ENCODE data around the gene ELAVL4.

ELAVL4 gene

GRCh38 chr1:50139339-50140181 lies 30.8 kb downstream of the ELAVL4 start:
- no peak for TF ChIP-seq CTCF (conservative IDR thresholded peaks at IDR 0.05; ENCODE audit: low read depth, low read length)
- no peak overlapping the region for H3K4me3 ChIP-seq (ENCODE audit: low read depth, low read length)
- no peak for DNase-seq (ENCODE audit: low read depth)

GRCh38 chr1:50140182-50140447 lies 31.4 kb downstream of the ELAVL4 start:
- no peak for DNase-seq (ENCODE audit: low read depth)
- TF ChIP-seq CTCF (conservative IDR thresholded peaks at IDR 0.05; ENCODE audit: low read depth, low read length) = no peak
- no peak overlapping the region for H3K4me3 ChIP-seq (ENCODE audit: low read depth, low read length)

- no peak overlapping the region for H3K4me3 ChIP-seq (ENCODE audit: low read depth, low read length)
- DNase-seq (ENCODE audit: low read depth) = no peak
- no peak for TF ChIP-seq CTCF (conservative IDR thresholded peaks at IDR 0.05; ENCODE audit: low read depth, low read length)
Observed at GRCh38 chr1:50147191-50147850, 38.6 kb downstream of the ELAVL4 start.

- no peak for TF ChIP-seq CTCF (conservative IDR thresholded peaks at IDR 0.05; ENCODE audit: low read depth, low read length)
- no peak overlapping the region for H3K4me3 ChIP-seq (ENCODE audit: low read depth, low read length)
- DNase-seq (ENCODE audit: low read depth) = no peak
Observed at GRCh38 chr1:50148142-50148923, 39.6 kb downstream of the ELAVL4 start.

GRCh38 chr1:50152236-50152635 lies 43.5 kb downstream of the ELAVL4 start:
- H3K4me3 ChIP-seq (ENCODE audit: low read depth, low read length) = no peak overlapping the region
- no peak for DNase-seq (ENCODE audit: low read depth)
- TF ChIP-seq CTCF (conservative IDR thresholded peaks at IDR 0.05; ENCODE audit: low read depth, low read length) = no peak

- no peak for TF ChIP-seq CTCF (conservative IDR thresholded peaks at IDR 0.05; ENCODE audit: low read depth, low read length)
- no peak for DNase-seq (ENCODE audit: low read depth)
Observed at GRCh38 chr1:50155541-50155940, 46.8 kb downstream of the ELAVL4 start.

More at GRCh38 chr1:50155541-50155940, 46.8 kb downstream of the ELAVL4 start:
- no peak overlapping the region for H3K4me3 ChIP-seq (ENCODE audit: low read depth, low read length)
